Mucosa of descending colon (tissue), 3 donors: ENCODE measurements around the gene NTN4. TPM values are rescaled to one million over a fixed set of nuclear protein-coding genes. Genes with fewer than 3 reads are reported as not detected.
"Not testable (repeated sequence)": the region's sequence is repeated elsewhere in the genome, so short reads cannot be mapped to it uniquely, and the experiment has no call there.

ENCODE experiments used
- ATAC-seq: fragments of 200-7000 bp; cut with Tn5 transposase; one replicate; pipeline ENCODE4 v1.9.1; 2020; ENCODE audit warnings: mild to moderate bottlenecking, moderate library complexity
- DNase-seq, 3 donors: peaks; one replicate each; pipeline ENCODE4 v3.0.0-alpha.2; 2020
- H3K36me3 ChIP-seq: fragments of 200-600 bp; one replicate; pipeline ENCODE4 v1.8.0; 2021; ENCODE audit warnings: low read depth, mild to moderate bottlenecking
- H3K4me1 ChIP-seq: fragments of 200-600 bp; one replicate; pipeline ENCODE4 v1.8.0; 2021; ENCODE audit warnings: low read depth, mild to moderate bottlenecking
- H3K4me3 ChIP-seq: fragments of 200-600 bp; one replicate; pipeline ENCODE4 v1.8.0; 2021; ENCODE audit warnings: mild to moderate bottlenecking
- H3K9me3 ChIP-seq: fragments of 200-600 bp; one replicate; pipeline ENCODE4 v1.8.0; 2021; ENCODE audit warnings: mild to moderate bottlenecking
- intact Hi-C, 2 donors: fragments of 100-400 bp; cut with DNase I in 1 of 2; cut with micrococcal nuclease in 1 of 2; formaldehyde crosslinking; loops; one replicate each; pipeline versions ENCODE4 v1.11.0 to v1.11.1; 2022; cut with DNase I, micrococcal nuclease
- total RNA-seq, 3 donors: library from RNA; stranded (reverse); fragmentation: NEBNext Ultra II Directional in 2 of 3; extraction: Animal tissue kit (Norgen Biotek cat#: 25700) in 2 of 3; gene quantifications; one replicate each; pipeline versions ENCODE4 v1.2.1 to v1.2.4, GENCODE V29; 2021 to 2023
- TF ChIP-seq, protein P1 (sequence below): fragments of 200-600 bp; IDR thresholded peaks from one replicate; pipeline ENCODE4 v1.8.0; 2022; ENCODE audit warnings: antibody characterized with exemption, mild to moderate bottlenecking
- donor health status: DM: no; HTN: no; CAD: no; lungs with moderate emphysema.
- donor health status: DM: no; HTN: no; CAD: no.
- donor health status: DM: no; HTN: yes; CAD: no.

Gene NTN4
- total RNA-seq, 3 donors from 2014 or later, result 15.9 to 34.7 (median 19.8) TPM

DNA sequence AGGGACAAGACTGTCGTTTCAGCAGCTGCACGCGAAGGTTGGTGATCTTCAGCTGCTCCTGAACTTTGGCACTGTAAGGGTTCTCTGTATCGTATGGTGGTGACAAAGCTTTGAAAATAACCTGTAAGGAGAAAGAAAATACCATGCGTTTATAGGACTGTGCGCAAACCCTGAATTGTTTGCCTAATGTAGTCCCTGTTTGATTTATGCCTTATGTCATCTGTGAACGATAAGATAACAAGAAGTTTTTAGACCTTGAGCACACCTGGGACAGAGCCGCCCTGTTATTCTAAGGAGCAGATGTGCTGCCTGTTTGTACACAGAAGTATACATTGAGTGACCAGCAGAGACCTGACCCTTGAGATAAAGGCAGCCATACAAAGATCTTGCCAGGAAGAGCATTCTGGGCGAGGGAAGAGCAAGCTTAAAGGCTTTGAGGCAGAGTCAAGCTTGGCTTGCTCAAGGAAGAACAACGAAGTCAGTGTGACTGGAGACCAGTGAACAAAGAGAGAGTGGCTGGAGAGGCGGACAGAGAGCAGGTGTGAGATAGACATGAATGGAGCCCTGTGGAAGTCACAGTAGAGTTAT lies 52.4 kb downstream of the NTN4 start:
- peak in 1 of 3 donors; percentile 54 for DNase-seq
- TF ChIP-seq, protein P1, sequence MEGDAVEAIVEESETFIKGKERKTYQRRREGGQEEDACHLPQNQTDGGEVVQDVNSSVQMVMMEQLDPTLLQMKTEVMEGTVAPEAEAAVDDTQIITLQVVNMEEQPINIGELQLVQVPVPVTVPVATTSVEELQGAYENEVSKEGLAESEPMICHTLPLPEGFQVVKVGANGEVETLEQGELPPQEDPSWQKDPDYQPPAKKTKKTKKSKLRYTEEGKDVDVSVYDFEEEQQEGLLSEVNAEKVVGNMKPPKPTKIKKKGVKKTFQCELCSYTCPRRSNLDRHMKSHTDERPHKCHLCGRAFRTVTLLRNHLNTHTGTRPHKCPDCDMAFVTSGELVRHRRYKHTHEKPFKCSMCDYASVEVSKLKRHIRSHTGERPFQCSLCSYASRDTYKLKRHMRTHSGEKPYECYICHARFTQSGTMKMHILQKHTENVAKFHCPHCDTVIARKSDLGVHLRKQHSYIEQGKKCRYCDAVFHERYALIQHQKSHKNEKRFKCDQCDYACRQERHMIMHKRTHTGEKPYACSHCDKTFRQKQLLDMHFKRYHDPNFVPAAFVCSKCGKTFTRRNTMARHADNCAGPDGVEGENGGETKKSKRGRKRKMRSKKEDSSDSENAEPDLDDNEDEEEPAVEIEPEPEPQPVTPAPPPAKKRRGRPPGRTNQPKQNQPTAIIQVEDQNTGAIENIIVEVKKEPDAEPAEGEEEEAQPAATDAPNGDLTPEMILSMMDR, result no peak
- Histone ChIP-seq H3K4me3 (no peak overlapping the region), H3K4me1 (peaks cover 16% of the 10 kb centered on the region), H3K9me3 (no peaks in the 10 kb centered on the region), H3K36me3 (no peaks in the 10 kb centered on the region)
- intact Hi-C loops, result no loop called here
- ATAC-seq, result peak; percentile 93

- Histone ChIP-seq H3K4me1 (peaks cover 23% of the 10 kb centered on the region), H3K36me3 (no peaks in the 10 kb centered on the region), H3K9me3 (no peaks in the 10 kb centered on the region), H3K4me3 (no peak overlapping the region)
- DNase-seq (no peak), ATAC-seq (no peak)
- intact Hi-C loops, result no loop called here
- TF ChIP-seq, protein P1, result no peak
Measured at GRCh38 chr12:95736631-95737030, 53.9 kb downstream of the NTN4 start.

DNA sequence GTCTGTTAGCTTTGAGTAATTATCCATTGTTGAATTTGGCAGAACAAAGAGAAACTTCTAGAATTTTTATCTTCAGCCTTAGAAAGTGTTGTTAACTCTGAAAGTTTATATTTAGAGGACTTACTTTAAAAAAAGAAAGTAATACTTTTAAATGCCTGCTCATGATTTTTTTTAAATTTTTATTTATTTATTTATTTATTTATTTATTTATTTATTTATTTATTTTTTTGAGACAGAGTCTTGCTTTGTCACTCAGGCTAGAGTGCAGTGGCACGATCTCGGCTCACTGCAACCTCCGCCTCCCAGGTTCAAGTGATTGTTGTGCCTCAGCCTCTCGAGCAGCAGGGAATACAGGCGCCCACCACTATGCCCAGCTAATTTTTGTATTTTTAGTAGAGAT lies 54.8 kb downstream of the NTN4 start:
- intact Hi-C loops, H3K4me3 ChIP-seq, DNase-seq, H3K9me3 ChIP-seq, H3K36me3 ChIP-seq, ATAC-seq: not testable (repeated sequence)
- peaks cover 23% of the 10 kb centered on the region for H3K4me1 ChIP-seq

GRCh38 chr12:95733141-95733825 lies 57.3 kb downstream of the NTN4 start:
- Histone ChIP-seq H3K4me1 (peaks cover 16% of the 10 kb centered on the region), H3K4me3 (no peak overlapping the region), H3K9me3 (no peaks in the 10 kb centered on the region), H3K36me3 (no peaks in the 10 kb centered on the region)
- intact Hi-C loops, result no loop called here
- TF ChIP-seq, protein P1, result no peak
- DNase-seq (peak in 1 of 3 donors; percentile 31), ATAC-seq (peak; percentile 34)

- Histone ChIP-seq H3K36me3 (no peaks in the 10 kb centered on the region), H3K4me1 (peaks cover 10% of the 10 kb centered on the region), H3K4me3 (no peak overlapping the region), H3K9me3 (peaks cover 6% of the 10 kb centered on the region)
- DNase-seq, result no peak
- intact Hi-C loops, result no loop called here
- no peak for ATAC-seq
- TF ChIP-seq, protein P1, result no peak
Measured at GRCh38 chr12:95731519-95731958, 59.0 kb downstream of the NTN4 start.

GRCh38 chr12:95730457-95730856 lies 60.1 kb downstream of the NTN4 start:
- Histone ChIP-seq H3K4me1 (peaks cover 10% of the 10 kb centered on the region), H3K9me3 (peaks cover 6% of the 10 kb centered on the region), H3K4me3 (no peak overlapping the region), H3K36me3 (no peaks in the 10 kb centered on the region)
- no peak for ATAC-seq
- no peak for DNase-seq
- TF ChIP-seq, protein P1, result no peak
- intact Hi-C loops, result no loop called here
